Fibroblast of lung (primary cell): ENCODE measurements around the gene NEDD4L.

ENCODE experiments used
- EZH2 ChIP-seq: IDR thresholded peaks from 2 replicates; pipeline ENCODE4 v1.5.1; 2012; ENCODE audit warnings: low read length, control low read depth, mild to moderate bottlenecking; ENCODE audit errors: missing control alignments
- TF ChIP-seq, protein P1 (sequence below), 2 donors: IDR thresholded peaks in 1 of 2; conservative IDR thresholded peaks in 1 of 2; 1 replicate in 1 of 2; 2 replicates in 1 of 2; pipeline ENCODE4 v1.5.1; 2011 to 2012; ENCODE audit warnings: low read length in 2 of 2, control low read depth in 1 of 2, inconsistent platforms in 1 of 2, low read depth in 1 of 2, mild to moderate bottlenecking in 1 of 2

DNA sequence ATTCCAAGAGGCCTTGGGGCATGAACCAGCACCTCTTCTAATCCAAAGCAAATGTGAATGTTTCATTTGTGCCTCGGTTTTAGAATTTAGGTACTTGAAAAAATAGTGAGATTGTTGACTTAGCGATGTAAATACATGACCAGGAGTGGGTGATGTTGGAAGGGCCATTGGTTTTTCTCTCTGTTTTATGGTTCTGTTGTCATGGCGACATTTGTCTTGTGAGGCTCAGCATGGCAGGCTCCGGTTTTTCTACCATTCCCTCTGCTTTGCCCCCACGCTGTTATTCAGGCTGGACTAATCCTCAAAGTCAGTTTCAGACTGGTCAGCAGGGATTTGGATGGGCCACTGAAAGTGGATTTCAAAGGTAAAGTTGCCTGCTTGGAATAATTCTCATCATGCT, 329.5 kb downstream of the NEDD4L start:
- TF ChIP-seq, protein P1, sequence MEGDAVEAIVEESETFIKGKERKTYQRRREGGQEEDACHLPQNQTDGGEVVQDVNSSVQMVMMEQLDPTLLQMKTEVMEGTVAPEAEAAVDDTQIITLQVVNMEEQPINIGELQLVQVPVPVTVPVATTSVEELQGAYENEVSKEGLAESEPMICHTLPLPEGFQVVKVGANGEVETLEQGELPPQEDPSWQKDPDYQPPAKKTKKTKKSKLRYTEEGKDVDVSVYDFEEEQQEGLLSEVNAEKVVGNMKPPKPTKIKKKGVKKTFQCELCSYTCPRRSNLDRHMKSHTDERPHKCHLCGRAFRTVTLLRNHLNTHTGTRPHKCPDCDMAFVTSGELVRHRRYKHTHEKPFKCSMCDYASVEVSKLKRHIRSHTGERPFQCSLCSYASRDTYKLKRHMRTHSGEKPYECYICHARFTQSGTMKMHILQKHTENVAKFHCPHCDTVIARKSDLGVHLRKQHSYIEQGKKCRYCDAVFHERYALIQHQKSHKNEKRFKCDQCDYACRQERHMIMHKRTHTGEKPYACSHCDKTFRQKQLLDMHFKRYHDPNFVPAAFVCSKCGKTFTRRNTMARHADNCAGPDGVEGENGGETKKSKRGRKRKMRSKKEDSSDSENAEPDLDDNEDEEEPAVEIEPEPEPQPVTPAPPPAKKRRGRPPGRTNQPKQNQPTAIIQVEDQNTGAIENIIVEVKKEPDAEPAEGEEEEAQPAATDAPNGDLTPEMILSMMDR (conservative IDR thresholded peaks at IDR 0.05 in 1 of 2, IDR thresholded peaks at IDR 0.05 in 1 of 2; ENCODE audit: low read depth in 1 of 2, low read length in 2 of 2), result no peak
- TF ChIP-seq EZH2, result no peak
